PC-3 (cell line): ENCODE data around the gene KIF17.

Experiments used
- CTCF ChIP-seq: fragments of 300-600 bp; sonication (generic); conservative IDR thresholded peaks from 2 replicates; pipeline ENCODE4 v1.5.1; 2017; ENCODE audit warnings: antibody characterized with exemption, low read depth, mild to moderate bottlenecking, low read length
- EZH2 ChIP-seq: fragments of 300-600 bp; sonication (generic); IDR thresholded peaks from one replicate; pipeline ENCODE4 v1.6.1; 2017; ENCODE audit warnings: antibody characterized with exemption, mild to moderate bottlenecking, low read length; ENCODE audit not compliant: unreplicated experiment

- no peak for TF ChIP-seq CTCF
- no peak for TF ChIP-seq EZH2
Observed at GRCh38 chr1:20720631-20721091, 2.9 kb upstream of the KIF17 start.
